OCI-LY7 (cell line): ENCODE data around the gene LRRC4B. TPM values are rescaled to one million over a fixed set of nuclear protein-coding genes. Genes with fewer than 3 reads are reported as not detected.

ENCODE experiments used
- BruUV-seq: library from RNA; stranded (reverse); fragments of 400-500 nt; replicated peaks from 2 replicates; lab custom pipeline; 2021; lab: Mats Ljungman, UMichigan
- CTCF ChIA-PET: fragments of 300-600 bp; sonication (Branson Sonifier 250); formaldehyde crosslinking; loops from one replicate; lab custom pipeline; 2022; ENCODE audit warnings: antibody characterized with exemption; ENCODE audit not compliant: unreplicated experiment; lab: Charles Lee
- POLR2A ChIA-PET: fragments of 300-600 bp; sonication (Branson Sonifier 250); formaldehyde crosslinking; loops from one replicate; lab custom pipeline; 2022; ENCODE audit warnings: antibody characterized with exemption; lab: Charles Lee
- DNase-seq: peaks from one replicate; pipeline ENCODE4 v3.0.0-alpha.2; 2015; ENCODE audit warnings: low spot score
- H2AFZ ChIP-seq: fragments of 200-600 bp; sonication (generic), shearing (Covaris generic); 2 replicates; pipeline ENCODE4 v1.6.1; 2014; ENCODE audit warnings: mild to moderate bottlenecking, antibody characterized with exemption, low read length, moderate library complexity
- H3K27ac ChIP-seq: fragments of 200-600 bp; sonication (generic); 2 replicates; pipeline ENCODE4 v1.5.1; 2014; ENCODE audit warnings: mixed run types, low read depth, mild to moderate bottlenecking, moderate library complexity, low read length, inconsistent platforms; ENCODE audit not compliant: poor library complexity, severe bottlenecking
- H3K36me3 ChIP-seq: fragments of 200-600 bp; sonication (generic); 2 replicates; pipeline ENCODE4 v1.6.1; 2014; ENCODE audit warnings: mild to moderate bottlenecking, antibody characterized with exemption, low read length, moderate library complexity, mixed read lengths; ENCODE audit not compliant: insufficient read depth
- H3K4me1 ChIP-seq: fragments of 200-600 bp; sonication (generic); 2 replicates; pipeline ENCODE4 v1.5.1; 2014; ENCODE audit warnings: mild to moderate bottlenecking, low read length; ENCODE audit not compliant: insufficient read depth, poor library complexity, severe bottlenecking
- H3K4me2 ChIP-seq: fragments of 200-600 bp; sonication (generic); 2 replicates; pipeline ENCODE4 v1.6.1; 2014; ENCODE audit warnings: mild to moderate bottlenecking, low read length
- H3K4me3 ChIP-seq: fragments of 200-600 bp; sonication (generic); 2 replicates; pipeline ENCODE4 v1.5.1; 2014; ENCODE audit warnings: mild to moderate bottlenecking, low read depth, low read length; ENCODE audit not compliant: poor library complexity, severe bottlenecking
- H3K79me2 ChIP-seq: fragments of 200-600 bp; sonication (generic); 2 replicates; pipeline ENCODE4 v1.6.1; 2016; ENCODE audit warnings: low read depth, mild to moderate bottlenecking, low read length, moderate library complexity, mixed read lengths; ENCODE audit not compliant: insufficient read depth
- H3K9me2 ChIP-seq: fragments of 200-600 bp; sonication (generic); 2 replicates; pipeline ENCODE4 v1.6.1; 2016; ENCODE audit warnings: mild to moderate bottlenecking, low read length, mixed read lengths; ENCODE audit not compliant: insufficient read depth
- H3K9me3 ChIP-seq: fragments of 200-600 bp; sonication (generic); 2 replicates; pipeline ENCODE4 v1.6.1; 2014; ENCODE audit warnings: mild to moderate bottlenecking, mixed run types, low read length, mixed read lengths
- H4K20me1 ChIP-seq: fragments of 200-600 bp; sonication (generic); 2 replicates; pipeline ENCODE4 v1.6.1; 2014; ENCODE audit warnings: mild to moderate bottlenecking, antibody characterized with exemption, low read length, moderate library complexity, mixed read lengths; ENCODE audit not compliant: insufficient read depth
- EZH2phosphoT487 ChIP-seq: fragments of 200-600 bp; sonication (generic); IDR thresholded peaks from 2 replicates; pipeline ENCODE4 v1.6.1; 2018; ENCODE audit warnings: low read depth, borderline replicate concordance, mild to moderate bottlenecking, mixed run types, antibody characterized with exemption, low read length, moderate library complexity, mixed read lengths
- intact Hi-C: fragments of 100-400 bp; cut with micrococcal nuclease; formaldehyde crosslinking; loops from one replicate; pipeline ENCODE4 v1.10.0; 2022; ENCODE audit not compliant: unreplicated experiment
- total RNA-seq, 2 experiments: library from RNA; depleted of rRNA in 1 of 2; stranded (reverse); fragments of >200 nt in 1 of 2; shearing (Covaris generic) in 1 of 2; gene quantifications; 2 replicates each; pipeline ENCODE4 v1.2.3, GENCODE V29; 2014 to 2022
- TF ChIP-seq, protein P1 (sequence below): fragments of 200-600 bp; sonication (generic); conservative IDR thresholded peaks from 2 replicates; pipeline ENCODE4 v1.5.1; 2014; ENCODE audit warnings: mild to moderate bottlenecking, antibody characterized with exemption, low read length, moderate library complexity, mixed read lengths

LRRC4B gene
- total RNA-seq, 2 experiments from 2014 or later, result 0.29 TPM; not detected in 1

- Histone ChIP-seq H3K36me3 (peaks cover 25% of the 10 kb centered on the region), H3K9me3 (peaks cover 13% of the 10 kb centered on the region), H3K27ac (no peak overlapping the region), H2AFZ (no peak overlapping the region), H3K4me1 (no peaks in the 10 kb centered on the region), H3K9me2 (no peaks in the 10 kb centered on the region), H3K4me3 (no peak overlapping the region), H4K20me1 (no peaks in the 10 kb centered on the region), H3K4me2 (no peak overlapping the region), H3K79me2 (no peaks in the 10 kb centered on the region)
- DNase-seq, result no peak
- CTCF ChIA-PET, result no interaction called here
- no TSS peak for BruUV-seq
- POLR2A ChIA-PET, result no interaction called here
- intact Hi-C loops, result no loop called here
- TF ChIP-seq, protein P1, sequence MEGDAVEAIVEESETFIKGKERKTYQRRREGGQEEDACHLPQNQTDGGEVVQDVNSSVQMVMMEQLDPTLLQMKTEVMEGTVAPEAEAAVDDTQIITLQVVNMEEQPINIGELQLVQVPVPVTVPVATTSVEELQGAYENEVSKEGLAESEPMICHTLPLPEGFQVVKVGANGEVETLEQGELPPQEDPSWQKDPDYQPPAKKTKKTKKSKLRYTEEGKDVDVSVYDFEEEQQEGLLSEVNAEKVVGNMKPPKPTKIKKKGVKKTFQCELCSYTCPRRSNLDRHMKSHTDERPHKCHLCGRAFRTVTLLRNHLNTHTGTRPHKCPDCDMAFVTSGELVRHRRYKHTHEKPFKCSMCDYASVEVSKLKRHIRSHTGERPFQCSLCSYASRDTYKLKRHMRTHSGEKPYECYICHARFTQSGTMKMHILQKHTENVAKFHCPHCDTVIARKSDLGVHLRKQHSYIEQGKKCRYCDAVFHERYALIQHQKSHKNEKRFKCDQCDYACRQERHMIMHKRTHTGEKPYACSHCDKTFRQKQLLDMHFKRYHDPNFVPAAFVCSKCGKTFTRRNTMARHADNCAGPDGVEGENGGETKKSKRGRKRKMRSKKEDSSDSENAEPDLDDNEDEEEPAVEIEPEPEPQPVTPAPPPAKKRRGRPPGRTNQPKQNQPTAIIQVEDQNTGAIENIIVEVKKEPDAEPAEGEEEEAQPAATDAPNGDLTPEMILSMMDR, result no peak
- TF ChIP-seq EZH2phosphoT487, result no peak
Observed at GRCh38 chr19:50489461-50490011, 78.7 kb downstream of the LRRC4B start.

DNA sequence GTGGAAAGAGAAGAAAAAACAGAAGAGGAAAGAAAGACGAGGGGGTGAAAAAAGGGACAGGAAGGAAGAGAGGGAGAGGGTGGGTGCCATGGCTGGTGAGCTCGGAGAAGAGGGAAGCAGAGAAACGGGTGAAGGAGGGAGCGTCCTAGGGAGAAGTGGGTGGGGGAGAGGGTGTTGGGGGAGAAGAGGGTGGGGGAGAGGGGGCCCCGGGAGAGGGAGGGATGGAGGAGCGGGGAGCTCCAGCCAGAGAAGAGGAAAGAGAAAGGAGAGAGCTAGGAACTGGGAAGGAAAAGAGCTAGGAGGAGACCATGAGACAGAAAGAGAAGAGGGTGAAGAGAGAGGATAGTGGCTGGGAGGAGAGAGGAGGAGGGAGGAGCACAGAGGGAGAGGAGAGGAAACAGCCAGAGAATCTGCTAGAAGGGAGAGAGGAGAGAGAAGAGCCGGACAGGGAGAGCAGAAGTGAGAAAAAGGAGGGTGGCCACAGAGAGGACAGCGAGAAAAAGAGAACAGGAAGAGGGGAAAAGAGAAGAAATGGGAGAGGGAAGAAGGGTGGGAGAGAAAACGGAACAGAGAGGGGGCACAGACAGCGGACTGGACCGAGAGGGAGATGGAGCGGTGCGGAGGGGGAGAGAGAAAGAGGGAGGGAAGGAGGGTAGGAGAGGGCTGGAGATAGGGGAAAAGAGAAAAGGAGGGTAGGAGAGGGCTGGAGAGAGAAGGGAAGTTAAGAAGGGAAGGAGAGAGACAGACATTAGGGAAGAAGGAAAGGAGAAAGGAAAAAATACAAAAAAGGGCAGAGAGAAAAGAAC lies 79.6 kb downstream of the LRRC4B start:
- BruUV-seq, result no TSS peak
- no peak for TF ChIP-seq EZH2phosphoT487
- TF ChIP-seq, protein P1, result no peak
- Histone ChIP-seq H3K79me2 (no peaks in the 10 kb centered on the region), H3K27ac (no peak overlapping the region), H3K4me1 (no peaks in the 10 kb centered on the region), H3K4me2 (no peak overlapping the region), H3K9me2 (no peaks in the 10 kb centered on the region), H2AFZ (no peak overlapping the region), H3K36me3 (peaks cover 34% of the 10 kb centered on the region), H3K9me3 (peaks cover 13% of the 10 kb centered on the region), H3K4me3 (no peak overlapping the region), H4K20me1 (no peaks in the 10 kb centered on the region)
- intact Hi-C loops, result no loop called here
- ChIA-PET POLR2A (interaction anchor here (0.6 kb wide), 1 partner anchor 208 kb away, joined by 5 read pairs; no protein-coding TSS in a partner anchor), CTCF (no interaction called here)
- no peak for DNase-seq
